HG02840 (cell line): Measurements from ENCODE around the gene FBXO24.

Experiments used
- ATAC-seq: cut with Tn5 transposase; IDR thresholded peaks from one replicate; pipeline ENCODE4 v1.9.1; 2021; ENCODE audit warnings: mild to moderate bottlenecking, moderate library complexity, moderate number of reproducible peaks; ENCODE audit not compliant: unreplicated experiment, low FRiP score

FBXO24 gene

DNA sequence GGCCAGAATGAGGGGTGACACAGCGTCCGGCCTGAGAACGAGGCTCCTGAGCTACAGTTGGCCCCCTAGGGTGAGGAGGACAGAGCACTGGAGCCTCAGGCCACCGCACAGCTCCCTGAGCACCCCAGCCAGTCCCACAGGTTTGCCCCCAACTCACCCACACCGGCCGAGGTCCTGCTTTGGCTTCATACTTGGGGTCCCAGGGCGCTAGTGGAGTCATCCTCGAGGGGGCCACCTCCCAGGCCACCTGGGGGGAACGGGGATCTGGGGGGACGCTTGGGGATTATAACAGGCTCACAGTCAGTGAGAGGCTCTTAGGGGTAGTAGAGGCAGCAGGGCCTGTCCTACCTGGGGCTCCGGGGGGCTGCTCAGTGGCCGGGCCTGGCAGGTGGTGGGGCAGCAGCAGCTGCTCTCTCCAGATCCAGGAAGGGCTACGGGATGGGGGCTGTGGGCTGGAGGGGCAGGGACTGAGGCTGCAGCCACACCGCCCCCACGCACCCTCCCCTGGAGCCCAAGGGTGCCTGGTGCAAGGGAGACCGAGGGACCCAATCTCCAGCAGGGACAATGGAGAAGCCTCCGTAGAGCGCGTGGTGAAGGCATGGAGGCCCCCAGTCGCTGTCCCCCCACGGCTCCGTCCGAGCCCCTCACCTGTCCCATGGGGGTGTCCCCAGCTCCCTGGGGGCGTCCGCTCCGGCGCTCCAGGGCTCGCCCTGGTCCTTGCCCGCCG, 13.0 kb upstream of the FBXO24 start:
- no peak for ATAC-seq

- ATAC-seq, result no peak
Measured at GRCh38 chr7:100573691-100574361, 12.3 kb upstream of the FBXO24 start, which contains the start of gene SAP25. Gene SAP25, minus strand, starts transcription at chr7:100573900. Its CDS starts 158 bp downstream, at chr7:100573742.

DNA sequence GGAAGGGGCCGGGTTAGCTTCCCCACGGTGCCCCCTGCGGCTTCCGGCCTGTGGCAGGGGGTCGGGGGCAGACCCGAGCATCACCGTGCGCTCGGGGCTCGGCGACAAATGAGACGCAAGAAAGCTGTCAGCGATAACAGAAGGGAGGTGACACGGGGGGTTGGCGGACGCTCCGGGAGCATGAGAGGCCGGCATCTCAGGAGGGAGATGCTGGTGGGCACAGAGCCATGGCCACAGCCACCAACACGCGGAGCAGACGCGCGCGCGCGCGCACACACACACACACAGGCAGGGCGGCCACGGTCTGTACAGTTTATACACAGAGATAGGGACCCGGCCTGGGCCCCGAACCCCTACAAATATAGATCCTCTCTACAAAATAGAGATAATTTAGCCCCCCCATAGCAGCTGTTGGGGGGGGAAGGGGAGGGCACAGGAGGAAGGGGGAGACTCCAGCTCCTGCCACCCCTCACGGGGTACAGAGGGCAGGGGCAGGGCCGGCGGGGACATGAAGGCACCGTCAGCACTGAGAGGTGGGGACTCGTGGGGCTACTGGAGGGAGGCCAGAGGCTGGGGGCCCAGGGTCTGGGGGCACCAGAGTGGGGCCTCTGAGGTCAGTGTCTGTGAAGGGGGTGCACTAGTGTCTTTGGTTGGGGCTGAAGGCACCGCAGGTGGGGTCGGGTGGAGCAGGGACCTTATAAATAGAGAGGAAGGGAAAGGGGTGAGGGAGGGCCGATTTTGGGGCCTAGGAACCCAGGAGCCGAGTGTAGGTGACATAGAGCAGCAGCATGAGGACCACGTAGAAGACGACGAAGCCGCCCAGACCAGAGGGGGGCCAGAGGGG, 11.5 kb upstream of the FBXO24 start:
- ATAC-seq, result no peak

GRCh38 chr7:100575206-100575631, 10.9 kb upstream of the FBXO24 start:
- ATAC-seq, result no peak

- ATAC-seq, result no peak
Measured at GRCh38 chr7:100575746-100576383, 10.3 kb upstream of the FBXO24 start.

DNA sequence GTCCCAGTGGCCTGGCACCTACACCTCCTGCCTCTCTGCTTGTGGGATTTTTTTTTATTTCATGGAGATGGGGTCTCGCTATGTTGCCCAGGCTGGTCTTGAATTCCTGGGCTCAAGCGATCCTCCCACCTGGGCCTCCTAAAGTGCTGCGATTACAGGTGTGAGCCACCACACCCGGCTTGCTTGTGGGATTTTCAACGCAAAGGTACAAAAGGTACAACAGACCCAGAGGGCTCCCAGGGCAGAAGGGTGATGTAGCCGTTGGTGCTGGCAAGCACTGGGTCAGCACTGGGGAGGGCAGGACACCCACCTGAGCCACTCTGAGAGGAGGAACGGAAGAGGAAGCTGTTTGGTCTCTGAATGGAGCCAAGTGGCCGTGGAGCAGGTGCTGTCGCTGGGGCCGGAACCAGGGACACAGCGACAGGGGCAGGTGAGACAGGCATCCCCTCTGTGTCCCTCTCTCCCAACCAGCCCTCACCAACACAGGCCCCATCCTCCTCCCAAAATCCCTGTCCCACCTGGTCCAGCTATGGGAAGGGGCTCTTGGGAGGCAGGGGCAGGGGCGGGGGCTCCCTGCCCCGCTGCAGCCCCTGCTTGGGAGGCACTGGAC, 9.6 kb upstream of the FBXO24 start:
- no peak for ATAC-seq

DNA sequence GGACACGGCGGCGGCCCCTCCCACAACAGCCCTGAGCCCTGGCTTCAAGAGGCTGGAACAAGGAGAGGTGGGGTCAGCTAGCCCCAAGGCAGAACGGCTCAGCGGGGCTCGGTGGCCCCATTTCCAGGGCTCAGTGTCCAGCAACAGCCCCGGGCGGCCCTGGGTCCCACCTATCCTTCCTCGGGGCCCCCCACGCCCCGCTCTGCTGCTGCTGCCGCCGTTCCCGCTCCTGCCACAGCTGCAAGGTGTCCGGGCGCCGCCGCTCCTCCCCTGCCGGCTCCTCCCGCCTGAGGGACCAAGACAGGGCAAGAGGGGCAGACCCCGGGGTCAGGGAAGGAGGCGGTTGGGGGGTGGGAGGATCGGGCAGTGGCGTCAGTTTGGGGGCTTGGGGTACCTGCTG, 9.0 kb upstream of the FBXO24 start:
- ATAC-seq, result no peak

DNA sequence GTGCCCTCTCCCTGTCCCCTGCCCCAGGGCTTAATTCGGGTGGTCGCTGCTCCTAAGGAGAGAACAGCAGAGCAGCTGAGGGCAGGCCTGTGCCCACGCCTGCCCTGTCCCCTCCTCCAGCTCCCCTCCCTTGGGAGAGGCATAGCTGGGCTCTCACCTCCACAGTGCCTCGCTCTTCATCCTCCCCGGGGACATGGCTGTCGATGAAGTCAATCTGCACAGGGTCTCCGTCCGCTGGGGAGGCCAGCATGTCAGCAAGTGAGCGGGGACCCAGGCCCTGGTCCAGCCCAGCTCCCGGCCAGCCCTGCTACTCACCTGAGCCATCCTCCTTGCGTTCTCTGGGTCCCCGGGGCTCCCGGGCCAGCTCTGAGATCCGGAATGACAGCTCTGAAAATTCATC, 8.6 kb upstream of the FBXO24 start:
- no peak for ATAC-seq

GRCh38 chr7:100578246-100579183, 7.6 kb upstream of the FBXO24 start:
- no peak for ATAC-seq

DNA sequence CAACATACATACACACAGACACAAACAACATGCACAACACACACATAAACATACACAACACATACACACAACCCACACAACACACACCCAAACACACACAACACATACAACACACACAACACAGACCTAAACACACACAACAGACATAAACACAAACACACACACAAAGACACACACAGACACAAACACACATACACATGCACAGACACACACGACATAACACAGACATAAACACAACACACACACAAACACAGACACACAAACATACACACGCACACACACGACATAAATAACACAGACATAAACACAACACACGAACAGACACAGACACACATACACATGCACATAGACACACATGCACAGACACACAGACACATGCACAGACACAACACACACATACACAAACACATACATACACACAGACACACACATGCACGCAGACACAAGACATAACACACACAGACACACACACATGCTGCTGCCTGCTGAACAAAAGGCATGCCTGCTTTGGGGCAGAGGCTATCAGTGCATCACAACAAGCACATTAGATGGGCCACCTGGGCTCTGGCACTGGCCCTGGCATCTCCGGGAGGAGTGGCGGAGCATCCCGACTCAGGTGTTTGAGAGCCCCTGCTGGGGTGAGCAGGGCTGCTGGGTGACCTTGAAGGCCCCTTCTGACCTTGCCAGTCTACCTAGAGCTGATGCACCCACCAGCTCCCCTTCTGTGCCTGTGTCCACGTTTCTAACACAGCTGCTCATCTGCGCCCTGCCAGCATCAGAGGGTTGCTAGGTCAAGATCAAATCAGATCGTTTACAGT, 5.5 kb upstream of the FBXO24 start:
- no peak for ATAC-seq

DNA sequence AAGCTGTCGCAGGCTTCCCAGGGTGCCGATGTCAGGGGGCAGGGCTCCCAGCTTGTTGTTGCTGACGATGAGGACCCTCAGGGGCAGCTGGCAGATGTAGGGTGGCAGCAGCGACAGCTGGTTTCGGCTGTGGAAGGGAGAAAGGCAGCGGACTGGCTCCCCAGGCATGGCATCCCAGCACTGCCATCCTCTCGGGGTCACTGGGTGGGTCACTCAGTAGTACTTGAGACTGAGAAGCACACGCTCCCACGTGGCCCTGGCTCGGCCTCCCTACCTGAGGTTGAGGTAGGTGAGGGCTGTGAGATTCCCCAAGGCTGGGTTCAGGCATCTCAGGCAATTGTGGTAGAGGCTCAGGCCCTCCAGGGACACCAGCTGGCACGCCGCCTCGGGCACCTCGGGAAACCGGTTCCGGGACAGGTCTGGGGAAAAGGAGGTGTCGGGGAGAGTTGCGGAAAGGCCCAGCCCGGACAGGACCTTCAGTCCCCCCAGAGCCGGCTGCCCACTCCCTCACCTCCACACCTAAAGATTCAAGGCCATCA, 4.0 kb upstream of the FBXO24 start:
- no peak for ATAC-seq

DNA sequence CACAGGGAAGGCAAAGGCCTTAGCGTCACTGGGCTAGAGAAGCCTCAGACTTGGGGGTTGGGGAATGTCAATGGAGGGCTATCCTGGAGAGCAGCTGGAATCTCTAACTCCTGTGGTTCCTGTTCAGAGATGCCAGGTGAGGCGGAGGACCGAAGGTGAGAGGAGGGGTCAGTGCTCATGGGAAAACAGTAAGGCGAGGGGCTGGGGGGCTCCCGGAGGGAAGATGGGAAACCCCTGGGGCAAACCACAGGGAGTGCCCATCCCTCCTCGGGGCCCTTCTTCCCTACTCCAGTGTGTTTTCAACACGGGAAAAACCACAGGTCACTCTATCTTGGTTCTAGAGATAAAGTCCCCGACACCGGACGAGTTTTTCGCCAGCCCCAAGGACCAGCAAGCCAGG, 3.5 kb upstream of the FBXO24 start:
- ATAC-seq, result no peak

GRCh38 chr7:100583132-100584053, 2.7 kb upstream of the FBXO24 start:
- no peak for ATAC-seq

- no peak for ATAC-seq
Measured at GRCh38 chr7:100584054-100584682, 2.0 kb upstream of the FBXO24 start.

DNA sequence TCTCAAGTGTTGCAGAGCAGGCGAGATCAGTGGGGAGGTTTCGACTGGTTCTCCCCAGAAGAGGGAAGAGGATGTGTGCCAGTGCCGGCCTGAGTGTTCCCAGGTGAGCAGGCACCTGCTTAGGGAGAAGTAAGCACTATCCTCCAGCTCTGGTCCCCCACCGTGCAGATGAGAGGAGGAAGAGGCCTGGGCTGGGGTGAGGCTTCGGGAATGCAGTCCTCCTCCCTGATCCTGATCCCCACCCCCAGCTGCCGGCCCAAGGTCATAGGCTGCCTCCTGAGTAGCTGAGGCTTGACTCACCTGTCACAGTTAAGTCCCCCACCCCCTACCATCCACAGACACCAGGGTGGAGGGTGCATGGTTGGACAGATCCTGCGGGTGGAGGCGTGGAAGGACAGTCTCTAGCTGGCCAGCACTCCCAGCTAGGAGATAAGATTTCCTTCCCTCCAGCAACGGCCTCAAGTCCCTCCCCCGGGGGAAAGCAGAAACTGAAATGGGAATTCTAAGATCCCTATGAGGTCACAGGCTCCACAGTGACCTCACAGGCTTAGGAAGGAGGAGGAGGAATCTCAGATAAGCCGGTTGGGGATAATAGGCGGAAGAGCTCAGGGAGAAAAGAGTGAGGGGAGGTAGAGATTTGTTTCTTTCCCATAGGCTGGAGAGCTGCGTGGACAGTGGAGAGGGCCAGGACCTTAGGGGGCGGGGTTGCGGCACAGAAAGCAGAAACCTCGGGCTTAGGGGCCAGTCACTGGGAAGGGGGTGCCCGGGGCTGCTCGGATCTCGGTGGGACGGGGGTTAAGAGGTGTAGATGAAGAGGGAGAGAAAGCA, 1.2 kb upstream of the FBXO24 start:
- ATAC-seq, result no peak
